ENCODE data around the gene GPR3.
"Not testable (repeated sequence)": the region's sequence is repeated elsewhere in the genome, so short reads cannot be mapped to it uniquely, and the experiment has no call there.

Gene GPR3

DNA sequence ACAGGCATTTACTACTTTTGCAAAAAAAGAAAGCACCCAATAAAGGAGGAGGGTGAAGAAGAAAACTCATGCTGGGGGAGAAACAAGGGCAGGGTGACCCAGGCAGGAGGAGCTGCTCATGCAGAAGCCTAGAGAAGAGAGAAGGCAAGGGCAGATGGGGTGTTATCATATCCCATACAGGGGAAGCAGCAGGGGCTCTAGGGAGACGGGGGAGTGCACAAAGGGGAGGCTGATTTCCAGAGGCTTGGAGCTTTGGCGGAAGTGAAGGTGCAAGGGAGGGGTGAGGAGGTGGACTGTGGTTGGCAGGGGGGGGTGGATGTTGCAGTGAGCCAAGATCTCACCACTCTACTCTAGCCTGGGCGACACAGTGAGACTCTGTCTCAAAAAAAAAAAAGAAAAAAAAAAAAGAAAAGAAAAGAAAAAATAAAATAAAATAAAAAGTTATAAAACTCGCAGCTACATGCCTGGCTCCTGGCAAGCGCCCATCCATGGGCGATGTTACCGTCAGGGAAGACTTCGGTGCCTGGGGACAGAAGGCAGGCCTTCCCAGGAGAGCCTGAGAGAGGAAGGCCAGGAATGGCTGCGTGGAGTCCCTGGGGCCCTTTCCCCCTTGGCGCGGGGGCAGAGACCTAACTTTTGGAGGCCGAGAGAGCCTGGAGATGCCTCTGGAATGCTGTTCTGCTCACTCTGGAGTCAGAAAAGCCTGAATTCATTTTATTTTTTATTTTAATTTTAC, 14.5 kb upstream of the GPR3 start:
- DNase-seq (ENCODE audit: low read depth, low spot score): no peak

DNA sequence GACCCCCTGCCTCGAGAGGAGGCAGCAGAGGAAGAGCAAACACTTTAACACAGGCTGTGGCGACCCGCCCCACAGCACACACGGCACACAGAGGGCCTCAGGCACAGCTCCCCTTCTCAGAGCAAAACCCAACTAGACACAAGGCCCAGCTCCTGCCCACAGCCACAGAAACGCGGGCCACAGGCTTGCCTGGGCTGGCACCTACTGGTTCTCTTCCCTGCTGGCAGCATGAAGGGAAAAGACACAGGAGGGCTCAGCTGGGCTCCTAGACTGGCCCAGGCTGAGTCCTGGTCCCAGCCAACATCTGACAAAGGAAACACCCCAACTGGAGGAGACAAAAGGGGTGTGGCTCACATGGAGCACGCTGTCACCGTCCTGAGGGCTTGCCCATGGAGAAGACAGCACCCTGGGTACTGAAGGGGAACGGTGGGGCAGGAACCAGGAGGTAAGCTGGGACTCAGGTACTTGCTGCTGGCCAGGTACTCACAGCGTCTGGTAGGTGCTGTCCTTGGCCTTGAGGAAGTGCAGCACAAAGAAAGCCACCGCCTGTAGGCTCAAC, 12.8 kb upstream of the GPR3 start:
- no peak for DNase-seq (ENCODE audit: low read depth, low spot score)

DNA sequence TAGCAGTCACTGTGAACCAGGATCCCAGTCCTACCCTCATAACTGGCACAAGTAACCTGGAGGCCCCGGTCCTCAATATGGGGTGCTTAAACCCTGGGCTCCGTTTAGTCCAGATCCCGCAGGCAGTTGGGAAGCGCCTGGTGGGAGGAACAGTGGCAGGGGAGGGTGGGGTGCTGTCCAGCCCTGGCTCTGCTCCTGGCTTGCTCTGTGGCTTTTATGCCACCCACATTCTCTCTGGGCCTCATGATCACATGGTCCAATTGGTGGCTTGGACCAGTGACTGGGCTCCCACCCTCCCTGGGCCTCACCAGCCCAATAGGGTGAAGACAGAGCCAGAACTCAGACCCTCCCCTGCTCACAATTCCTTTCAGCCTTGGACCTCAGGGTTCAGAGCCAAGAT, 12.2 kb upstream of the GPR3 start:
- no peak for DNase-seq (ENCODE audit: low read depth, low spot score)

DNA sequence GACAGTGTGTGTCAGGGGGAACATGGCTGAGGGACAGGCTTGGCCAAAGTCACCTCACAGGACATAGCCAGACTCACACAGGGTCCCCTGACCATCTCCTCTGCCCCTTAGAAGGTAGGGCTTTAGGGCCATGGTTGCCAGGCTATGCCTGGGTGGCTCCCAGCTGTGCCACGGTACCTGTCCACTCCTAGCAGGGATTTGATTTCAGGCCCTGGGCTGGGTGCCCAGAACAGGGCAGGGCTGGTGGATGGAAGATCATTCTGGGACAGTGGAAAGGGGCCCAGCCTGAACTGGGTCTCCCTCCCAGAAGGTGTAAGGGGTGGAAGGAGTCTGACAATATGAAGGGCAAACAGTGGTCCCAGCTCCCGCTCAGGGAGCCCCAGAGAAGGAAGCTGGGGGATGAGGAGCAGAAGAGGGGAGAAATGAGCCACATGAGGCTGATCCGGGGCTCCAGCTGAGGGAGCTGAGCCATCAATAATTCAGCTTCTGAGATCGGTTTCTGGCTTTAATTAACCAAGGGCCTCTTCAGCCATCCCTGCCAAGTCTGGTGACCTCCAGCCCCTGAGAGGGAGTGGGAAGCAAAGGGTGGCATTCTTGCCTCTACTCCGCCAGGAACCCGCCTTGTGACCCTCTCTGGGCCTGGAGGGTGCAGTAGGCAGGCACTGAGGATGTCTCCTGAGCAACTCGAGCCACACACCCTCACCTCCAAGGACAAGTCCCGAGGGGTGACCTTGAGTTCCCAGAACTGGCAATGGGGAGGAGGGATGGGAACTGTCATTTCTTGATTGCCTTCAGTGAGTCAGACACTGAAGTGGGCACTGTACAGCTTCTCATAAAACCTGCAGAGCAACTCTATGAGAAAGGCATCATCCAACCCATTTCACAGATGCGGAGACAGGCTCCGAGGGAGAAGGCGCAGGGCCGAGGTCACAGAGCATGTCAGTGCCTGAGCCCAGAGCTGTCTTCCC, 11.4 kb upstream of the GPR3 start:
- no peak for DNase-seq (ENCODE audit: low read depth, low spot score)

DNA sequence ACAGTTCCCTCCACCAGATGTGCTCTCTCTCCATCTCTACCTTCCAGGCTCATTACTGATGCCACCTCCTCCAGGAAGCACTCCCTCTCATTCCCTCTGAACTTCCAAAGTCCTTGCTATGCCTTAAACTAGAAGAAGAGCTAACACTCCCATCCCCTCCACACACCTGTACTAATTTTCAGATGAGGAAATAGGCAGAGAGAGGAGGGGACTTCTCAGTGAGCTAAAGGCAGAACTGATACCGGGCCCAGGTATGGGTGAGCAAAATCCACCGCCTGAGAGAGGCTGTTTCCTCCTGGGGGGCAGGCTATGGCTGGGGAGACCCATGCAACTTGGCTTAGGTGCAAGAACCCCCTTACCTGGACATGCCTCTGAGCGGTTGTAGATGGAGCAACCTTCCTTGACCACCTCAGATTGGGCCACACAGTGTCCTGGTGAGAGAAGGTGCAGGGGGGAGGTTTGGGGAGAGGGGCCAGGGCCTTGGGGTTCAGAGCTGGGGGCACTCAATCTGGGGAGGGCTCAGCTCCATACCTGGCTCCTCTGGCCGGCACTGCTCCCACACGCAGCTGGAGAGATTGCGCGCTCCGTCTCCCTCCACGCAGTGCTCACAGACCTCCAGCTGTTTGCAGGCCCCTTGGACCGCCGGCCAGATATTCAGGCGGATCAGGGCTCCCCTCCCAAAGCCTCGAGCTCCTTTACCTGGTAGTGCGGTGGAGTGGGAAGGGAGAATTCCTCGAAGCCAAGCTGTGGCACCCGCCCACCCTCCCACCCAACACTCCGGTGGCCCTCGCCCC, 10.3 kb upstream of the GPR3 start:
- DNase-seq (ENCODE audit: low read depth, low spot score): no peak

DNA sequence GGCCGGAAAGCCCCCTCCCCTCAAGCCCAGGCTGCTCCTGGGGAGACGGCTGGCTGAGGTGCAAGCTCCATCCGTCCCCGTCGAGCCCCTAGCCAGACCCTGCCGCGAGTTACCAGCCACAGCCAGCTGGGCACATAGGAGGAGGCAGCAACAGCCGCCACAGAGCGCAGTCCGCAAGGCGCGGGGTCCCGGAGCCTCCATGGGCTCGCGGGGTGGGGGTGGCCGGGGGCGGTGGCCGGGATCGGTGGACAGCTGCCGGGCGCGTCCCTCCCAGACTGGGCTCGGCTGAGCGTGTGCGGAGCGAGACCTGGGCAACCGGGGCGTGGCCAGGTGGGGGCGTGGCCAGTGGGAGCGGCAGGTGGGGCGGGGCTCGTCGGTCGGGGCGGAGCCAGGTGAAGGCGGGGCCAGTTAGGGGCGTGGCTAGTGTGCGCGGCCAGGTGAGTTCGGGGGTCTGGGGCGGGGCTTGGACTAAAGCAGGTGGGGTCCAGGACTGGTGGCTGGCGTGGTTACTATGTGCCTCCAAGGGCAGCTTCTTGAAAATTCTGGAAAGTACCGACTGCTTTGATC, 9.3 kb upstream of the GPR3 start, which contains the start of gene CD164L2:
Gene CD164L2, minus strand, starts transcription at position 295 of the 567 bp plus-strand sequence. Its CDS starts 94 bp downstream, at position 201.
- no peak for DNase-seq (ENCODE audit: low read depth, low spot score)

DNA sequence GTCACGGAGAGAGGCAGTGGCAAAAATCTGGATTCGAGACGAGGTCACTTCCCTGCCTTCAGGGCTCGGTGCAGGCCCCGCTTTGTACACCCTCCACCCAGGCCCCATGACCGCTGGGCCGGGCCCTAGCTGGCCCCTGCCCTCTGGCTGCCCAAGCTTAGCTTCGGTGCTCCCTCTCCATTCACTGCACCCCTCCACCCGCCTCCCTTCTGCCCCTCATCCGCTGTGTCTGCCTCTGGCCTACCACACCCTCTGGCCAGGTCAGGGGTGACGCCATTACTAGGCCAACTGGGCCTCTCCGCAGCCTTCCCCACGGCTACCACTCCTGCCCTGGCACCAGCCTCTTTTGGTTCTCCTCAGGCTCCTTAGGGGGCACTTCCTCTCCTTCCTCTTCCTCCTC, 8.8 kb upstream of the GPR3 start:
- DNase-seq (ENCODE audit: low read depth, low spot score): no peak

DNA sequence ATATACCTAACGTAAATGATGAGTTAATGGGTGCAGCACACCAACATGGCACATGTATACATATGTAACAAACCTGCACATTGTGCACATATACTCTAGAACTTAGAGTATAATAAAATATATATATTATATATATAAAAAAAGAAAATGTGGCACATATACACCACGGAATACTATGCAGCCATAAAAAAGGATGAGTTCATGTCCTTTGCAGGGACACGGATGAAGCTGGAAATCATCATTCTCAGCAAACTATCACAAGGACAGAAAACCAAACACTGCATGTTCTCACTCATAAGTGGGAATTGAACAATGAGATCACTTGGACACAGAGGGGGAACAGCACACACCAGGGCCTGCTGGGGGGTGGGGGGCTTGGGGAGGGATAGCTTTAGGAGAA, 7.6 kb upstream of the GPR3 start:
- DNase-seq (ENCODE audit: low read depth, low spot score): not testable (repeated sequence)

DNA sequence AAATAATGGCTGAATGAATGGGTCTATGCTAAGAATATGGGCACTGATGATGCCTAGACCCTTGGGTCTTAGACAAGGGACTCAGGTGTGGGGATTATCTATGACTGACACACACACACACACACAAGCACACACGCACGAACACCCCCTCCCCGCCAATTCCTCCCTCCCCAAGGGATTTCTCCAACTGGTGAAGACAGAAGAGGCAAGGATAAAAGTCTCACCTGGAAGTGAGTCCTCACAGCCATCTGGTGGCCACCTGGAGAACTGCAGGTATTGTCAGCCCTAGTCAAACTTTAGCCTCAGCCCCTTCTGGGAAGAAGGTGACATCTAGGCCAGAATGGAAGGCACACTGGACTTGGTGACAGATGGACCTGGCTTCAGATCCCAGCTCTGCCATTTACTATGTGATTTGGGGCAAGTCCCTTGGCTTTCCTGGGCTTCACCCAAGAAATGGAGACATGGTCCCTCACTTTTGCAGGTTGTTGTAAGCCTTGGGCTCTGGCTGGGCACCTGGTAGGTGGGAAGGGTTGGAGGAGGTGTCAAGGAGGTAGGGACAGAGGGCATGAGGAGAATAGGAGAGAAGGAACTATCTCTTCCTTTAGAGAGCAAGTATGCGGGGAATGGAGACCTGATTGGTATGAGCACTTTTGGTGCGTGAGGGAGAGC, 4.0 kb upstream of the GPR3 start:
- peak; percentile 64 for DNase-seq (ENCODE audit: low read depth, low spot score)

DNA sequence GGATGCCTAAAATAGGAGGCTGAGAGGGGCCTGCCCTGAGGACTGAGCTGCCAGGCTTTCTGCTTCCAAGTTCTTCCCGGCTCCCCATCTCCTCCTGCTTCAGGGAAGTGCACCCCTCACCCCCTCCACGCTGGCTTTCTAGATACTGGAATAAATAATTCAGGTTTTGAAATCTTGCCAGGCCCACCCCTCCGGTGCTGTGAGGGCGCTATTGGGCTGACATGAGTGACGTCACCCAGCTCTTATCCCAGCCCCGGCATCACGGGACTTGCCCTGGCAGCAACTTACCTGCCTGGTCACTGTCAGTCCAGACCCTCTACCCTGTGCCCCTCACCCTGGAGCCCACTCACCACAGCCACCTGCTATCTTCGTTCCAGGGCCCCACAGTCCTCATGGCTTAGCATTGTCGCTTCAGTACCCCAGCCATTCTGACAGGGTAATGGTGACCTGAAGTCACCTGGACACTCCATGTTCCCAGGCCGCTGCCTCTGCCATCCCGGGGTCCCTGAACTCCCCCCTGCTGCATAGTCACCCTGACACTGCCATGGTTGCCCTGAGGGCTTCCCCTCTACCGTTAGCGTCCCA, 819 bp upstream of the GPR3 start:
- DNase-seq (ENCODE audit: low read depth, low spot score): peak; percentile 75

DNA sequence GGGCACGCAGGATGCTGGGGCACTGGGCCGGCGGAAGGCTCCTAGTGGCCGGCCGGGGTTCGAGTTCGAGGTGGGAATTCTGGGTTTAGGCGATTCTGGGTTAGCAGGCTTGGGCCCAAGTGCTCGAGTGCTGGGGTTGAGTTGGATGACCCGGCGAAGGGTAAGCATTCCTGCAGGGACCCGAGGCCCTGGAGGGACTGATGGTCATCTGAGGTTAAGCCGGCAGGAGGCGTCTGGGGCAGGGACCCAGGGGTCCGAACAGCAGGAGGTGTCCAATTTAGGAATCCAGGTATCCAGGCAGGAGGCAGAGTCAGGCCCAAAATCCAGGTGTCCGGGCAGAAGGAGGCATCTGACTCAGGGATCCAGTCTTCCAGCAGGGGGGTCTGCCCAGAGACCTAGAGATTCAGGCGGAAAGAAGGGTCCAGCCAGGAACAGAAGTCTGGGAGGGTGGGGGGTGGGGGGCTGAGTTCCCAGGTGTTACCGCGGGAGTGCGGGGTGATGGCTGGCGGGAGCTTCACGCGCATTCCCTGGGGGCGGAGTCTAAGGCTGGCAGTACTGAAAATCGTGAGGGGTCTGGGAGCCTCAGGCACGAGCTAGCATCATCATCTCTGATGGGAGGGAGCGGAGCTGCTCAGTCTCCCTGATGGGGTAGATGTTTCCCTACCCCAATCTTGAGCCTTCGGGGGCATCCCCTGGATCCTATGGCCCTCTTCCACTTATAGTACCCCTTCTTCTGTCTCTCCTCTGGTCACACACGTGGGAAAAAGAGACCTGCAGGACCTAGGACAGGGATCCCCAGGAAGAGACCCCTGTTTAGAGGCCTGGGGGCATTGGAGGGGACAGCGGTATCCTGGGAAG, 585 bp downstream of the GPR3 start:
- DNase-seq (ENCODE audit: low read depth, low spot score): no peak

DNA sequence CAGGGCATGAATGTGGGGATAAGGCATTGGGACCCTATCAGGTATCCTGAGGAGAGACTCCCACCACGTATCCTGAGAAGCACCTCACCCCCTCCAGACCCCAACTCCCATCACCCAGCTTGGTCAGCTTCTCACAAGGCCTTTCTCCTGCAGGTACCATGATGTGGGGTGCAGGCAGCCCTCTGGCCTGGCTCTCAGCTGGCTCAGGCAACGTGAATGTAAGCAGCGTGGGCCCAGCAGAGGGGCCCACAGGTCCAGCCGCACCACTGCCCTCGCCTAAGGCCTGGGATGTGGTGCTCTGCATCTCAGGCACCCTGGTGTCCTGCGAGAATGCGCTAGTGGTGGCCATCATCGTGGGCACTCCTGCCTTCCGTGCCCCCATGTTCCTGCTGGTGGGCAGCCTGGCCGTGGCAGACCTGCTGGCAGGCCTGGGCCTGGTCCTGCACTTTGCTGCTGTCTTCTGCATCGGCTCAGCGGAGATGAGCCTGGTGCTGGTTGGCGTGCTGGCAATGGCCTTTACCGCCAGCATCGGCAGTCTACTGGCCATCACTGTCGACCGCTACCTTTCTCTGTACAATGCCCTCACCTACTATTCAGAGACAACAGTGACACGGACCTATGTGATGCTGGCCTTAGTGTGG, 1.3 kb downstream of the GPR3 start:
- no peak for DNase-seq (ENCODE audit: low read depth, low spot score)

DNA sequence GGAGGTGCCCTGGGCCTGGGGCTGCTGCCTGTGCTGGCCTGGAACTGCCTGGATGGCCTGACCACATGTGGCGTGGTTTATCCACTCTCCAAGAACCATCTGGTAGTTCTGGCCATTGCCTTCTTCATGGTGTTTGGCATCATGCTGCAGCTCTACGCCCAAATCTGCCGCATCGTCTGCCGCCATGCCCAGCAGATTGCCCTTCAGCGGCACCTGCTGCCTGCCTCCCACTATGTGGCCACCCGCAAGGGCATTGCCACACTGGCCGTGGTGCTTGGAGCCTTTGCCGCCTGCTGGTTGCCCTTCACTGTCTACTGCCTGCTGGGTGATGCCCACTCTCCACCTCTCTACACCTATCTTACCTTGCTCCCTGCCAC, 1.8 kb downstream of the GPR3 start:
- no peak for DNase-seq (ENCODE audit: low read depth, low spot score)

DNA sequence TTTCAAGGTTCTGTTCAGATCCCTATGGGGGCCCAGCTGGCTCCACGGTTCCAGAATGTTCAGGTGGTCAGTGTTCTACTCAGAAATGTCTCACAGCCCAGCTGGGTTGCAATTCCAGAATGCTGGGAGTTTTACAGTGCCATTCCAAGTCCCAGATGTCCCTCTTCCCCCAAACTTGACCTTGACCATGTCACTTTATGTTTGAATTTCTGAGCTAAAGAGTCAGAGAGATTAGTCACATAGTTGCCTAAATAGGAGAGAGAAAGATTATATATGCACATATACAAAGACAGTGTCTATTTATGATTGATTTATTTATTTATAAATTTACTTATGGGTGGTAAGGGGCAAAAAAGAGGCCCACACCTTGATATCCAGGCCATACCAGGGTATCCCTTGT, 2.5 kb downstream of the GPR3 start:
- no peak for DNase-seq (ENCODE audit: low read depth, low spot score)

DNA sequence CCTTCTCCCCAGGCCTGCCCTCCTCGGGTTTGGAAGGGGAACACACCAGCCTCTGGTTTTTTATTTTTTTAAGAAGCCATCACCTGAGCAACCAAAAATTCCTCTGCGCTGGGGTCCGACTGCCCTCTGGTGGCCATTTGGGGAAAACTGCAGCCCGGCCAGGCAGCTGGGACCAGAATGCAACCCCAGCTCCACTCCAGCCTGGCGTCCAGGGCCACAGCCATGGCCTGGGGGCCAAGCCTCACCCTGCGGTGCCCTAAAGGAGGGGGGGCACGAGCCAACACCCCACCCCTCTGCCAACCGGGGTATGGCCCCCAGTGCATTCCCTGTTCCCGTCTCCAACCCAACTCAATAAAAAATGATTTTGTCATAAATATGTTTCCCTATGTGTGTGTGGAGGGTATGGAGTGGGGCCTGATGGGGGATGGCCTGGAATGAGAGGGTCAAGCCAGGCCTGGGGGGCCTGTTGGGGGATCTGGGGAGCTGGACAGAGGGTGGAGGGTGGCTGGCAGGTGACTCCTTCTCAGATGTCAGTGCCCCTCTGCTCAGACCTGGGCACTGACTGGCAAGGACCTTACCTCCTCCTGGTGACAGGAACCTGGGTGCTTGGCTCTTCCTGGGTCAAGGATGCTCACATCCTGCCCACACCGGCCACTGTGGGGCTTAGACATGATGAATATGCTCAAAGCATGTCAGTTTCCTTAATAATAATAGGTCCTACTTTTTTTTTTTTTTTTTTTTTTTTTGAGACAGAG, 3.2 kb downstream of the GPR3 start:
- DNase-seq (ENCODE audit: low read depth, low spot score): peak; percentile 82

DNA sequence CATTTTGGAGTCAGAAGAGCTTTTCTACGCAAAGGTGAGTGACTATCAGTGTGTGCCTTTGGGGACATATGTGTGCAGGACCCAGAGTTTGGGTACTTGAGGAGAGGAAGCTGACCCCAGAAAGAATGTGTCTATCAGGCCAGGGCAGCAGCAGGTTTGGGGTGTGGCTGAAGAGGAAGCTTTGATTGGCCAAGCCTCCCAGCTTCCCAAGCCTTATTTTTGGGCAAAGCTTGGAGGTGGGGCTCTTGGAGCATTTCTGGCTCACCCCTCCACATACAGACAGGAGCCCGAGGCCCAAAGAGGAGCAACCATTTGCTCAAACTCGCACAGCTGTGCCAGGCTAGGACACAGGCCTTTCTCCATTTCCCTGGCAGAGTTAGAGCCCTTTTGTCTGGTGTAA, 4.7 kb downstream of the GPR3 start:
- no peak for DNase-seq (ENCODE audit: low read depth, low spot score)

DNA sequence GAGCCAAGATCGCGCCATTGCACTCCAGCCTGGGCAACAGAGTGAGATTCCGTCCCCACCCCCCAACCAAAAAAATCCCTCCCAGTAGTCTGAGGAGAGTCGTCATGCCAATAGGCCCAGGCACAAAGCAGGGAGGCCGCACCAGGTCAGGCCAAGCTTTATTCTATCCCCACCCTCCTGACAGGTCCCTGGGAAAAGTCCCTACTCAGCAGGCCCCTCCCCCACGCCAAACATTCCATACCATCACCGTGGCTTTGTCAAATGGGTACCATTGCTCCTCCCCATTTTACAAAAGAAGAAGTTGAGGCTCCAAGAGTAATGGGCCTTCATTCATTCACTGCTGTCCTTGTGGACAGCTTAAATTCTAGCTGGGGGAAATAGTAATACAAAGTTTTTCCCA, 5.3 kb downstream of the GPR3 start:
- no peak for DNase-seq (ENCODE audit: low read depth, low spot score)

Measured in astrocyte of the hippocampus (primary cell).